GM19238 (cell line): ENCODE results near the gene IGSF23.

Source experiments
- DNase-seq: peaks from one replicate; pipeline ENCODE4 v3.0.0; 2011; ENCODE audit warnings: low spot score; ENCODE audit not compliant: insufficient read length

Gene IGSF23

DNA sequence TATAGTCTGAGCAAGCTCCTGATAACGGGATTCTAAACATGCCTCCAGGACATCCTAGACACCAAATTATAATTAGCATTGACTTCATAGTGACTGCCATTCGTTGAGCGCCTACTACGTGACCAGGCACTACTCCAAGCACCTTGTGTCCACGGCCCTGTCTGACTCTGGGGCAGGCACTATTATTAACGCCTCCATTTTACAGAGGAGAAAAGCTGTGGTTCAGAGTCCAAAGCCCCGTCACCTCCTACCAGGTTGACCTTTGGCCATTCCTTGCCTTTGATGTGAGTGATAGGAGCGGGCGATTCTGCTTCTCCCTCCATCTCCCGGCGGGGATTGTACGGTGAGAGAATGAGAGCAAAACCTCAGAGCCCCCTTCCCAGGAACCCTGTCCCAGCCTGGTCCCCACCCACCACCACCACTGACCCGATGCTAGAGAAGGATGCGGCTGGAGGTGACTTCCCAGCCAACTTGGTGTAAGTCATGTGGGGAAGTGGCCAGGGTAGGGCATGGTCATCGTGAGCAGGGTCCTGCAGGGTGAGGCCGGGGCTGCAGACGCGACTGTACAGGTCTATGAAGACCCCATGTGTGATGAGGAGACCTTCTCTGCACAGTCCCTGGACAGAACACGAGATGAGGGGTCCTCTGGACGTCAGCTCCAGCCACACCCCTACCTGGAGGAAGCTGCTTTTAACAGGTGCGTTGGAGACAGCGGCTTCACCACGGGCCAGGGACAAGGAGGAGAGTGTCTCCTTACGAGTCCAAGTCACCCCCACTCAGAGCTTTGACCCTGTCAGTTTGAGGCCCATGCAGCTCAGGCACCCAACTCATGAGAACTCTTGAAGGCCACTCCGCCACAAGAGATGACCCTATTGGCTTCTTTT, at the start of gene IGSF23:
Gene IGSF23 (plus strand): TSS at position 269 of the 884 bp plus-strand sequence. CDS start 83 bp downstream, at position 352.
- DNase-seq, result no peak

DNA sequence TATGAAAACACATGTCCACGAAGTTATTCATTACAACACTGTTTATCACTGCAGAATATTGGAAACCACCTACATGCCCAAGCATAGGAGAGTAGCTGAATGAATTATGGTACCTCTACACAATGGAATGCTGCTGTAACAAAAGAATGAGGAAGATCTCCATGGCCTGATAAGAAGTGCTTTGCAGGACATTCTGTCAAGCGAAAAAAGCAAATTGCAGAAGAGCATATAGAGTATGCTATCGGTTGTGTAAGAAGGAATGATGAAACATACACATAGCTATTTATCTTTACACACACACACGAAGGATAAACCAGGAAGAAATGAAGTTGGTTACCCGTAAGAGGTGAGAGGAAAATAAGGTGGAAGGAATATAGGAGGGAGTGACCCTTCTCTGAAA, 46.4 kb upstream of the IGSF23 start:
- no peak for DNase-seq

DNA sequence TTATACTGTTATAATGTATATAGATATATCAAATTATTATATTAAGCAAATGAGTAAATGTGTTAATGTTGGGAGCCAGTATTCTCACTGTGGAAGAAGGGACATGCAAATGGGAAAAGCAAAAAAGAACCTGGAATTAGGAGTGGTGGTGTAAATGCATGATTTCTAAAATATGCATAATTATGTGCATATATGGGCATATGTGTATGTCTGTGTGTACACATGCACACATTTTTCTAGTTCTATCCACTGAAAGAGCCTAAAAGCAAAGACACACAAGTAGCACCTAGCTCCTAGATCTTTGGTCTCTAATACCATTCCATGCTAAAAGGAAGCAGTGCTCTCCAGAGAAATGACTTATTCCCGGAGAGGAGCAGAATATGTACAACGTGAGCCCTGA, 45.6 kb upstream of the IGSF23 start:
- no peak for DNase-seq

DNA sequence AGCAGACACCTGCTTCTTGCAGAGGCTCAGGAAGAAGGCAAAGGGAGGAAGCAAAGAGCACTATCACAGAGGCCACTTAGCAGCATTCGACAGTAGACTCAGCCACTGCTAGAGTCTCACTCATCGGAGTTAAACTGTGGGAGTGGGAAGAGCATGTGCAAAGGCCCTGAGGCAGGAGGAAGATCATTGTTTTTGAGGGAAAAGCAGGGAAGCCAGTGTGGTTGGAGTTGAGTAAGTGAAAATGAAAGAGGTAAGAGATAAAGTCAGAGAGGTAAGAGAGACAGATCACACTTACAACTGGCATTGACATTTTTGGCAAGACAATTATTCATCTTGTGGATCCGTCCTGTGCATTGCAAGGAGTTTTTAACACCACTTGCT, 42.8 kb upstream of the IGSF23 start:
- no peak for DNase-seq

GRCh38 chr19:44570984-44571684, 42.2 kb upstream of the IGSF23 start:
- no peak for DNase-seq

DNA sequence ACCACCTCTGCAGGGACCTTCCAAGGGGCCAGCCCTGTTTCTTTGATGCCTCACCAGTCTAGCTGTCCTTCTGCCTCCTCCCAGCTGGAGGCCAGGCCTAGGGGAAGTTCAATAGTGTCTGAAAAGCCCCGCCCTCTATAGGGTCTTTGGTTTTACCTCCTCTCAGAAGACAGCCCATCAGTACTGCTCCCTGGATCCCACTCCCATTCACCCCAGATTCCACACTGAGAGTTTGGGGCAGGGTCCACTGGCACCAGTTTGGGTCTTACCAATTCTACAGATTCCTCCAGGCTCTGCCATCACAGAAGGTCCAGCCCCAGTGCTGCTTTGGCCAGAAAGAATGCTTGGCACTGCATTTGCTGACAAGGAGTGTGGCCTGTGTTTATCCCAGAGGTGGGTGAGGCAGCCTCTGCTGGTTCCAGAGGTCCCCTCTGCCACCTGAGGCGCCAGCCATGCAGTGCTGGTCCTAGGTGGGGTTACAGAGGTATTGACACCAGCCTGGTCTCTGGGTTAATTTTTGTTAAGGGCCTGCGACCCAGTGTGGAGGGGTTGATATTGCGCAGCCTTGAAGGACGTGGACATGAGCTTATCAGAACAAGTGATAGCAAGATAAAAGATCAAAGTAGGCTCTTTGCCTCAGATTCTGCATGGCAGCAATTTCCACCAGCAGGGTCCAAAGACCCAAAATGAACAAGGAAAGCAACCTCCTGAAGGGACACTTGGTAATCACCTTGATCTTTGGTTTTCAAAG, 41.4 kb upstream of the IGSF23 start:
- no peak for DNase-seq

GRCh38 chr19:44572581-44572900, 40.8 kb upstream of the IGSF23 start:
- no peak for DNase-seq

- no peak for DNase-seq
Observed at GRCh38 chr19:44573183-44573582, 40.2 kb upstream of the IGSF23 start.

DNA sequence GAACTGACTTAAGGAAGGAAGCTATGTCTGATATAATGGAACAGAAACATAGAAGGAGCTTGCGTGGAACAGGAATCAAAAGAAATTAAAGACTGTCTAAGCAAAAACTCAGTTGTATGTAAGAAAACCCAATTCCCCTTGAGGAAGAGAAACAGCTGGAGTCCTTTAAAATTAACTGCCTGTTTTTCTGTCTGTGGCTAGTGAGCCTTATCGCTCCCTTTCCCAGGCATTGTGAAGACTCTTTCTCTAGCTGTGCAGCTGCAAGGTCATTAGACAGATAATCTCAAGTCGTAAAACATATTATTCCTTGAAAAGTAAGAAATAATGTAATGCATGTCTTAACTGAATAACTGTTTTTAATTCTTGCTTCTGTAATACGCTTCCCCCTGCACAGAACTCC, 39.7 kb upstream of the IGSF23 start:
- DNase-seq, result no peak

DNA sequence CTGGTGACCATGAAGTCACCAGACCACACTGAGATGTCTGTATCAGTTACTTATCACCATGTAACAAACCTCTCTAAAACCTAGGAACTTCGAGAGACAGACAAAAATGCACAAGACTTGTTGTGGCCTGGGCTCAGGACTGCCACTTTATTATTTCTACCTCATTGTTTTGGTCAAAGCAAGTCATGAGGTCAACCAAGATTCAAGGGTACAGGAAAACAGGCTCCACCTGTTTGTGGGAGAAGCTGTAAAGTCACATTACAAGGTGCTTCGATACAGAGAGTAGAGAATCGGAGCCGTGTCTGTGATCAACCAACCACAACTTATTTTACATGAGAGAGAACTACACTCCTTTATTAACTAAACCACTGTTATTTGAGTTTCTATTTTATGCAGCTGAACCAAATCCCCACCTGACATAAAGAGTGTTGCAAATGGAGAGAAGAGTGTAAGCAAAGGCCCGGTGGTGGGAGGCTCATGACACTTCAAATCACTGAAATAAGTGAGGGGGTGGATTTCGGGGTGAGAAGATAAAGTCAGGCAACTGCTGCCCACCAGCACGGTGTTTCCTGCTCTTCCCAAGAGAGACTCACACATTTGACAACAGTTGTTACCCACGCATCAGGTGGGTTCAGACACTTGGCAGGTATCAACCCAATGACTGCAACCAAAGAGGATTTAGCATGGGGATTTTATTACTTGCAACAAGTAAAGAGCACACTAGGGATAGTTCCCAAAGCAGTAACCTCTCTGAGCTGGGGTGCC, 39.0 kb upstream of the IGSF23 start:
- DNase-seq, result no peak

DNA sequence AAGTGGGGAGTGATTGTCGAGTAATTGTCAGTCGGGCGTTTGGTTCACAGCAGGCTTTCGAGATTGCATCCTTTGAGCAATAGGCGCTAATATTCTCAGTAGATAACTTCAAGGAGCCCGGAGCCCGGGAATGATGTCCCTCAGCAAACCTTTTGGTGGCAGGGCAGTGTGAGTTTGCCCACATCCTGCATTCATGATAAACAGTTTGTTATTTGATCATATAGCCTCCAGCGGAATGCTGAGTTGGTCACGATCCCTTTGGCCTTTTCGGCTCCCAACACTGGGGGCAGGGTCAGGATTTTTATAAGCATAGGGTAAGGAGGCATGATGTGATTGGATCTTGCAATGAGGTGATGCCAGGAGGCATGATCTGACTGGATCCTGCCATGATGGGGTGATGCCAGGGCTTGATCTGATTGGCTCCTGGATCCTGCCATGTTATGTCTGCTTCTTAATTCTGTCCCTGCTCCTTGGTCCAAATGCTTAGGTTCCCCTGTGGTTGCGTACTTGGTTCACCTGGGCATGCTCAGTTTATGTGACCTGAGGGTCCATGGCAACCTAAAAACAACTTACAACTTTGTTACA, 38.2 kb upstream of the IGSF23 start:
- no peak for DNase-seq

- no peak for DNase-seq
Observed at GRCh38 chr19:44576843-44577565, 36.4 kb upstream of the IGSF23 start.

- no peak for DNase-seq
Observed at GRCh38 chr19:44577566-44577874, 35.8 kb upstream of the IGSF23 start.

DNA sequence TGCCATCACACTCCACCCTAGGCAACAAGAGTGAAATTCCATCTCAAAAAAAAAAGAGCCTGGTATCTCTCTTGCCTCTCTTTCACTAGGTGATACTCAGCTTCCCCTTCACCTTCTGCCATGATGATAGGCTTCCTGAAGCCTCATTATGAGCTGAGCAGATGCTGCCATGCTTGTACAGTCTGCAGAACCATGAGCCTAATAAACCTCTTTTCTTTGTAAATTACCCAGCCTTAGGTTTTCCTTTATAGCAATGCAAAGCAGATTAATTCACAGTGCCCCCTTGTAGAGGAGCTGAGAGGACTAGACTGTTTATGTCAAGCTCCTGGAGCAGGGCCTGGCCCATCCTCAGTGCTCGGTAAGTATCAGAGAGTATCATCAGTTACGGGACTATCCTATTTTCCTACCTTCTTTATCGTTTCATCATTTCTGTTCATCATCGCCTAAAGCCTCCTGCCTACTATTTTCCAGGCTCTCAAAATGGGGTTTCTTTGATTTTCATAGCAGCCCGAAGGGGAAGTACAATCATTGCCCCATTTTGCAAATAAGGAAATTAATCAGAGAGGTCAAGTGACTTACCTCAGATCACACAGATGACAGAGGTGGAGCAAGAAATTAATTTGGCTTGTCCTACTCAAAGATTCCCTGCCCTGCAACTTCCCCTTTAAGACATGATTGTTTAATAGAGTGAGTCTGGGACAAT, 33.5 kb upstream of the IGSF23 start:
- DNase-seq, result no peak

GRCh38 chr19:44580366-44580895, 32.9 kb upstream of the IGSF23 start:
- no peak for DNase-seq

GRCh38 chr19:44581288-44581687, 32.1 kb upstream of the IGSF23 start:
- DNase-seq, result no peak

DNA sequence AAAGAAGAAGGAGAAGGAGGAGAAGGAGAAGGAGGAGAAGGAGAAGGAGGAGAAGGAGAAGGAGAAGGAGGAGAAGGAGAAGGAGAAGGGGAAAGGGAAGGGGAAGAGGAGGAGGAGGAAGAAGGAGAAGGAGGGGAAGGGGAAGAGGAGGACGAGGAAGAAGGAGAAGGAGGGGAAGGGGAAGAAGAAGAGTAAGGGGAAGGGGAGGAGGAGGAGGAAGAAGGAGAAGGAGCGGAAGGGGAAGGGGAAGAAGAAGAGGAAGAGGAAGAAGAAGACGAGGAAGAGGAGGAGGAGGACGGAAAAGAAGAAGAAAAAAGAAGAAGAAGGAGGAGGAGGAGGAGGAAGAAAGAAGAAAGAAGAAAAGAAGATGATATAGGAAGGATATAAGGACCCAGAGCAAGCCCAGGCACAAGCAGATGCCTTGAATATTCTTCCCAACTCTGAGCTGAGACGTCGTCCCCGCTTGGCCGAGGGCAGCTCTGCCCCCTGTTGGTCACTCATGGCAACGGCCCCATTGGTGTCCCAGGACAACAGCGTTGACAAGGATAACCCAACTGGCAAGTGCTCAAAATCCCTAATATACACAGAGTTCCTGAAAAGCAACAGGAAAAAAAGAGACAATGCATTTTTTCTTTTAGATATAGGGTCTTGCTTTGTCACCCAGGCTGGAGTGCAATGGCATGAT, 30.6 kb upstream of the IGSF23 start:
- DNase-seq, result no peak

DNA sequence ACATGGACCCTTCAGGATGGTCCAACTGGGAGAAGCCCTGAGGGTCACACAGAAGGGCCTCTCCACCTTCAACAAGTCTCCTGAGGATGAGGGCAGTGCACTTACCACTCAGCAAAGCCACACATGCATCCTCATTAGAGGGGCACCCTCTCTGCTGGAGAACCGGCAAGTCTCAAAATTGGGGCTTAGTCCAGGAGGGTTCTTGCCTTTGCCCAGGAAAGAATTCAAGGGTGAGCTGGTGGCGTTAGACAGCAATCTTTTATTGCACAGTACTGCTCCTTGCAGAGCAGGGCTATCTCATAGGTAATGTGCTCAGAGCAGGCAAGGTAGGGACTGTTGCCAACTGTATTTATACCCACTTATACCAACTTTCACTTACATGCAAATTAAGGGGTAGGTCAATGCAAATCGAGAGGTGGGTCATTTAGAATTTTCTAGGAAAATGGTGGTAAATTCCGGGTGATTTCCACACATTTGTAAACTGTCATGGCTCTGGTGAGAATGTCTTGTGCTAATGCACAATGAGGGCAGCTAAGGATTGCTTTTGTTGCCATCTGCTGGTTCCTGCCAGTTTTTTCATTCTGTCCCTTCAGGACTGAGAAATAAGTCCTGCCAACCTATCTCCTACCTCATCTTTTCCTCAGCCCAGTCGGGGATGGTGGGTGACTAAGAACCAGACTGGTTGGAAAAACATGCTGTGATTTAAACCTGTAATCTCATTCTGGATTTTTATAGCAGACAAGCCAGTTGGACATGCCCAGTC, 27.8 kb upstream of the IGSF23 start:
- no peak for DNase-seq
